Endothelial cell of umbilical vein (primary cell): ENCODE measurements around the gene MYH14. TPM values are rescaled to one million over a fixed set of nuclear protein-coding genes. Genes with fewer than 3 reads are reported as not detected.

Experiments used
- BruUV-seq: library from RNA; stranded (reverse); fragments of 400-500 nt; replicated peaks from 2 replicates; lab custom pipeline; 2021; lab: Mats Ljungman, UMichigan
- CTCF ChIA-PET: fragments of 300-600, 350-600 bp; sonication (Branson Sonifier 250); formaldehyde crosslinking; loops from one replicate; lab custom pipeline; 2021; ENCODE audit warnings: antibody characterized with exemption, inconsistent platforms; lab: Charles Lee
- POLR2A ChIA-PET: fragments of 300-600, 350-600 bp; sonication (Branson Sonifier 250); formaldehyde crosslinking; loops from one replicate; lab custom pipeline; 2021; ENCODE audit warnings: antibody characterized with exemption, inconsistent platforms; lab: Charles Lee
- DNase-seq: peaks from one replicate; pipeline ENCODE4 v3.0.0-alpha.2; 2011; ENCODE audit warnings: low read depth, low spot score
- FAIRE-seq: peaks from 2 replicates; lab custom pipeline; 2011; peaks lifted over from hg19 to GRCh38; lab: Jason Lieb, UNC
- H2AFZ ChIP-seq: 2 replicates; pipeline ENCODE4 v1.6.0; 2012; ENCODE audit warnings: low read depth, low read length, control low read depth, inconsistent platforms
- H3K27ac ChIP-seq: 2 replicates; pipeline ENCODE4 v1.5.1; 2011; ENCODE audit warnings: low read depth, mild to moderate bottlenecking, control low read depth, low read length, moderate library complexity; ENCODE audit not compliant: insufficient read depth
- H3K27me3 ChIP-seq, 2 experiments: 2 replicates each; pipeline versions ENCODE4 v1.6.0 to v1.6.1; 2011; ENCODE audit warnings: low read length in 2 of 2, mixed read lengths in 1 of 2; ENCODE audit not compliant: control insufficient read depth in 2 of 2, insufficient read depth in 2 of 2
- H3K36me3 ChIP-seq, 2 experiments: 2 replicates in 1 of 2; 3 replicates in 1 of 2; pipeline ENCODE4 v1.5.1; 2011; ENCODE audit warnings: low read length in 2 of 2, mild to moderate bottlenecking in 1 of 2, moderate library complexity in 1 of 2; ENCODE audit not compliant: control insufficient read depth in 2 of 2, insufficient read depth in 2 of 2; ENCODE audit errors: extremely low read depth in 1 of 2
- H3K4me1 ChIP-seq: 3 replicates; pipeline ENCODE4 v1.5.1; 2011; ENCODE audit warnings: mild to moderate bottlenecking, low read length; ENCODE audit not compliant: control insufficient read depth, insufficient read depth; ENCODE audit errors: extremely low read depth
- H3K4me2 ChIP-seq: 2 replicates; pipeline ENCODE4 v1.6.1; 2011; ENCODE audit warnings: low read length, control low read depth, mixed read lengths; ENCODE audit not compliant: insufficient read depth
- H3K4me3 ChIP-seq, 3 experiments: fragments of 200-600 bp in 1 of 3; sonication (generic), shearing (Covaris generic) in 1 of 3; replicated peaks in 1 of 3; 2 replicates each; pipeline ENCODE4 v1.5.1; 2011 to 2016; ENCODE audit warnings: control low read depth in 3 of 3, low read length in 3 of 3, mild to moderate bottlenecking in 2 of 3, inconsistent platforms in 1 of 3, low read depth in 1 of 3, moderate library complexity in 1 of 3; ENCODE audit not compliant: insufficient read depth in 1 of 3
- H3K79me2 ChIP-seq: 2 replicates; pipeline ENCODE4 v1.6.0; 2012; ENCODE audit warnings: low read length, inconsistent platforms; ENCODE audit not compliant: control insufficient read depth, insufficient read depth
- H3K9ac ChIP-seq: replicated peaks from 2 replicates; pipeline ENCODE3; 2011; ENCODE audit warnings: low read length, control low read depth; ENCODE audit not compliant: insufficient read depth; ENCODE audit errors: extremely low read depth
- H3K9me1 ChIP-seq: replicated peaks from 3 replicates; pipeline ENCODE4 v1.6.0; 2011; ENCODE audit warnings: mild to moderate bottlenecking, low read length; ENCODE audit not compliant: control insufficient read depth, insufficient read depth; ENCODE audit errors: extremely low read depth
- H3K9me3 ChIP-seq: replicated peaks from 2 replicates; pipeline ENCODE4 v1.5.1; 2012; ENCODE audit warnings: low read length, inconsistent platforms; ENCODE audit not compliant: control insufficient read depth, insufficient read depth
- H4K20me1 ChIP-seq: replicated peaks from 2 replicates; pipeline ENCODE3; 2011; ENCODE audit warnings: mild to moderate bottlenecking, low read length; ENCODE audit not compliant: control insufficient read depth, insufficient read depth; ENCODE audit errors: extremely low read depth
- EZH2 ChIP-seq: IDR thresholded peaks from 2 replicates; pipeline ENCODE4 v1.6.1; 2012; ENCODE audit warnings: borderline replicate concordance, low read depth, mild to moderate bottlenecking, moderate library complexity, low read length, inconsistent platforms; ENCODE audit not compliant: severe bottlenecking
- FOS ChIP-seq: IDR thresholded peaks from 2 replicates; pipeline ENCODE4 v1.6.1; 2011; ENCODE audit warnings: mild to moderate bottlenecking, low read length, moderate library complexity, borderline replicate concordance; ENCODE audit not compliant: insufficient read depth
- GATA2 ChIP-seq: IDR thresholded peaks from 2 replicates; pipeline ENCODE4 v1.7.0; 2011; ENCODE audit warnings: low read depth, mild to moderate bottlenecking, moderate library complexity, mixed read lengths, low read length; ENCODE audit not compliant: insufficient read length, insufficient read depth
- JUN ChIP-seq: IDR thresholded peaks from 2 replicates; pipeline ENCODE4 v1.6.1; 2011; ENCODE audit warnings: borderline replicate concordance, low read depth; ENCODE audit not compliant: insufficient read length, insufficient read depth
- MAX ChIP-seq: IDR thresholded peaks from 2 replicates; pipeline ENCODE4 v1.6.1; 2011; ENCODE audit not compliant: insufficient read depth, insufficient read length
- MYC ChIP-seq: IDR thresholded peaks from one replicate; pipeline ENCODE4 v1.6.1; 2011; ENCODE audit warnings: mild to moderate bottlenecking, low read depth, low read length
- POLR2AphosphoS5 ChIP-seq: IDR thresholded peaks from 2 replicates; pipeline ENCODE4 v1.6.1; 2012; ENCODE audit warnings: low read depth, mild to moderate bottlenecking, control low read depth, low read length, moderate library complexity; ENCODE audit not compliant: insufficient read depth
- dilution Hi-C: fragments of 300-500 bp; cut with MboI; formaldehyde crosslinking; loops from one replicate; pipeline ENCODE4 v1.15.0; 2019; ENCODE audit warnings: low sequenced_read_pairs; ENCODE audit not compliant: extremely low pct_ligation_motif_present
- intact Hi-C: fragments of 100-400 bp; cut with micrococcal nuclease; formaldehyde crosslinking; loops from one replicate; pipeline ENCODE4 v1.10.0; 2022
- polyA plus RNA-seq, 4 experiments: library from polyadenylated mRNA; depleted of rRNA in 3 of 4; stranded (reverse) in 3 of 4; unstranded in 1 of 4; fragments of >200 nt; gene quantifications; 2 replicates each; pipeline versions ENCODE4 v1.2.1 to v1.2.3, GENCODE V29; 2011 to 2012; ENCODE audit warnings: missing spikeins in 1 of 4
- total RNA-seq: library from RNA; stranded (reverse); gene quantifications from 2 replicates; pipeline ENCODE4 v1.2.3, GENCODE V29; 2021
- TF ChIP-seq, protein P1 (sequence below), 2 donors: IDR thresholded peaks; 1 replicate in 1 of 2; 2 replicates in 1 of 2; pipeline ENCODE4 v1.5.1; 2011; ENCODE audit warnings: low read length in 2 of 2, mild to moderate bottlenecking in 2 of 2, moderate library complexity in 2 of 2, control low read depth in 1 of 2, inconsistent platforms in 1 of 2, low read depth in 1 of 2; ENCODE audit not compliant: insufficient read depth in 1 of 2; ENCODE audit errors: extremely low read depth in 1 of 2

Gene MYH14
- total and polyA plus RNA-seq, 2 donors (not counting 3 experiments of a cell fraction or from before 2014, with no cell fraction given): 0.13 TPM; not detected in 1

GRCh38 chr19:50290775-50291174 lies 87.4 kb downstream of the MYH14 start:
- Histone ChIP-seq H2AFZ (no peak overlapping the region), H3K9ac (no peak overlapping the region), H3K4me1 (no peaks in the 10 kb centered on the region), H3K4me2 (no peak overlapping the region), H3K27ac (no peak overlapping the region), H3K4me3 (no peak overlapping the region), H3K79me2 (no peaks in the 10 kb centered on the region), H4K20me1 (no peaks in the 10 kb centered on the region), H3K27me3 (no peaks in the 10 kb centered on the region), H3K9me1 (no peaks in the 10 kb centered on the region), H3K36me3 (no peaks in the 10 kb centered on the region), H3K9me3 (no peaks in the 10 kb centered on the region)
- POLR2A ChIA-PET: no interaction called here
- no TSS peak for BruUV-seq
- CTCF ChIA-PET: interaction anchor here (0.7 to 1.7 kb wide), 3 partner anchors 10 to 38 kb away, joined by 3 to 7 read pairs (median 4); partner anchors contain the start of gene KCNC3
- no peak for FAIRE-seq
- TF ChIP-seq FOS: no peak
- no peak for TF ChIP-seq MYC
- TF ChIP-seq GATA2: no peak
- TF ChIP-seq POLR2AphosphoS5: no peak
- TF ChIP-seq EZH2: no peak
- TF ChIP-seq MAX: no peak
- intact Hi-C loops (no loop called here), dilution Hi-C loops (no loop called here)
- DNase-seq: no peak

- Histone ChIP-seq H4K20me1 (no peaks in the 10 kb centered on the region), H3K9ac (no peak overlapping the region), H2AFZ (no peak overlapping the region), H3K4me1 (no peaks in the 10 kb centered on the region), H3K4me2 (no peak overlapping the region), H3K9me3 (no peaks in the 10 kb centered on the region), H3K27ac (no peak overlapping the region), H3K9me1 (no peaks in the 10 kb centered on the region), H3K27me3 (no peaks in the 10 kb centered on the region), H3K79me2 (no peaks in the 10 kb centered on the region), H3K36me3 (no peaks in the 10 kb centered on the region), H3K4me3 (no peak overlapping the region)
- ChIA-PET CTCF (interaction anchor here (1.1 to 1.3 kb wide), 2 partner anchors 9 to 36 kb away, joined by 3 to 4 read pairs; partner anchors contain the start of gene KCNC3), POLR2A (no interaction called here)
- no TSS peak for BruUV-seq
- dilution Hi-C loops: no loop called here
- DNase-seq (no peak), FAIRE-seq (no peak)
- TF ChIP-seq MAX: no peak
- TF ChIP-seq GATA2: no peak
- TF ChIP-seq EZH2: no peak
- no peak for TF ChIP-seq FOS
- TF ChIP-seq, protein P1, sequence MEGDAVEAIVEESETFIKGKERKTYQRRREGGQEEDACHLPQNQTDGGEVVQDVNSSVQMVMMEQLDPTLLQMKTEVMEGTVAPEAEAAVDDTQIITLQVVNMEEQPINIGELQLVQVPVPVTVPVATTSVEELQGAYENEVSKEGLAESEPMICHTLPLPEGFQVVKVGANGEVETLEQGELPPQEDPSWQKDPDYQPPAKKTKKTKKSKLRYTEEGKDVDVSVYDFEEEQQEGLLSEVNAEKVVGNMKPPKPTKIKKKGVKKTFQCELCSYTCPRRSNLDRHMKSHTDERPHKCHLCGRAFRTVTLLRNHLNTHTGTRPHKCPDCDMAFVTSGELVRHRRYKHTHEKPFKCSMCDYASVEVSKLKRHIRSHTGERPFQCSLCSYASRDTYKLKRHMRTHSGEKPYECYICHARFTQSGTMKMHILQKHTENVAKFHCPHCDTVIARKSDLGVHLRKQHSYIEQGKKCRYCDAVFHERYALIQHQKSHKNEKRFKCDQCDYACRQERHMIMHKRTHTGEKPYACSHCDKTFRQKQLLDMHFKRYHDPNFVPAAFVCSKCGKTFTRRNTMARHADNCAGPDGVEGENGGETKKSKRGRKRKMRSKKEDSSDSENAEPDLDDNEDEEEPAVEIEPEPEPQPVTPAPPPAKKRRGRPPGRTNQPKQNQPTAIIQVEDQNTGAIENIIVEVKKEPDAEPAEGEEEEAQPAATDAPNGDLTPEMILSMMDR (IDR thresholded peaks at IDR 0.05; ENCODE audit: extremely low read depth in 1 of 2, insufficient read depth in 1 of 2, low read depth in 1 of 2, low read length in 2 of 2): no peak
- no peak for TF ChIP-seq JUN
- TF ChIP-seq MYC: no peak
- TF ChIP-seq POLR2AphosphoS5: no peak
- intact Hi-C loops: no loop called here
Observed at GRCh38 chr19:50292216-50292827, 88.9 kb downstream of the MYH14 start.
